GM19324 (cell line): ENCODE measurements around the gene RAB3C.

Experiments
- ATAC-seq: cut with Tn5 transposase; IDR thresholded peaks from one replicate; pipeline ENCODE4 v1.9.1; 2021; ENCODE audit warnings: mild to moderate bottlenecking, moderate library complexity; ENCODE audit not compliant: unreplicated experiment, low FRiP score

RAB3C gene

GRCh38 chr5:58804291-58804690, 221.4 kb downstream of the RAB3C start:
- no peak for ATAC-seq

GRCh38 chr5:58810086-58810485, 227.2 kb downstream of the RAB3C start:
- no peak for ATAC-seq

- ATAC-seq = no peak
Measured at GRCh38 chr5:58813855-58814254, 231.0 kb downstream of the RAB3C start.

GRCh38 chr5:58816181-58816731, 233.4 kb downstream of the RAB3C start:
- no peak for ATAC-seq

- ATAC-seq = no peak
Measured at GRCh38 chr5:58818465-58818864, 235.6 kb downstream of the RAB3C start.

- ATAC-seq = no peak
Measured at GRCh38 chr5:58825441-58825840, 242.6 kb downstream of the RAB3C start.

GRCh38 chr5:58825899-58826298, 243.0 kb downstream of the RAB3C start:
- ATAC-seq = no peak

GRCh38 chr5:58827463-58827862, 244.6 kb downstream of the RAB3C start:
- no peak for ATAC-seq

GRCh38 chr5:58828258-58828657, 245.4 kb downstream of the RAB3C start:
- no peak for ATAC-seq

- no peak for ATAC-seq
Measured at GRCh38 chr5:58834242-58835225, 251.7 kb downstream of the RAB3C start.

GRCh38 chr5:58836351-58836750, 253.5 kb downstream of the RAB3C start:
- no peak for ATAC-seq

GRCh38 chr5:58838729-58839128, 255.9 kb downstream of the RAB3C start:
- ATAC-seq = no peak

- ATAC-seq = no peak
Measured at GRCh38 chr5:58842852-58843251, 260.0 kb downstream of the RAB3C start.

- ATAC-seq = no peak
Measured at GRCh38 chr5:58844395-58844794, 261.5 kb downstream of the RAB3C start.

GRCh38 chr5:58847041-58847440, 264.2 kb downstream of the RAB3C start:
- ATAC-seq = no peak

- no peak for ATAC-seq
Measured at GRCh38 chr5:58849223-58849622, 266.3 kb downstream of the RAB3C start.

- ATAC-seq = no peak
Measured at GRCh38 chr5:58849921-58850667, 267.2 kb downstream of the RAB3C start.

GRCh38 chr5:58851153-58851552, 268.3 kb downstream of the RAB3C start:
- no peak for ATAC-seq

GRCh38 chr5:58851571-58851970, 268.7 kb downstream of the RAB3C start:
- ATAC-seq = no peak

- no peak for ATAC-seq
Measured at GRCh38 chr5:58852566-58852965, 269.7 kb downstream of the RAB3C start.

- ATAC-seq = no peak
Measured at GRCh38 chr5:58854441-58854840, 271.6 kb downstream of the RAB3C start.
